ENCODE data around the gene CPED1. TPM values are rescaled to one million over a fixed set of nuclear protein-coding genes. Genes with fewer than 3 reads are reported as not detected.
A peak's percentile ranks its signal among the peaks of the same experiment; 100 is the strongest.

Gene CPED1
- total and polyA plus RNA-seq, 4 experiments from 2014 or later, result 0.32 TPM; not detected in 3

DNA sequence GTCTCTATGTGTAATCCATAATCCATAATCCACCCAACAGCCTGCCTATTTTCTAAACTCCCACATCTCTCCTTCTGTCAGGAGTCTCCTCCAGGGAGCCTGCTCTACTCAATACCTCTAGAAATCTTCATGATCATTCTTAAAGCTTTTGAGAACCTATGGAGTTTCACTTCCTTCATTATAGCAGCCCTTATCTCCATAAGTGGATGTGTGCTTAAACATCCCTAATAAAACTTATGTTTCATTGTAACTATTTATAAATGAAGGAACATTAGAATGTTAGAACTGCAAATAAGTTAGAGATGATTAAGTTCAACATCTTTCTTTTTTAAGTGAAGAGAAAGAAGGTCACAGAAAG, 8.5 kb downstream of the CPED1 start:
- DNase-seq, result no peak
- ChIA-PET CTCF (ENCODE audit: partially characterized antibody) (interaction anchor here (1.1 to 3.1 kb wide), 2 partner anchors 10 to 84 kb away, joined by 5 to 20 read pairs; partner anchors contain the start of gene CPED1), POLR2A (ENCODE audit: partially characterized antibody) (no interaction called here)
- H3K4me1 ChIP-seq (ENCODE audit: insufficient read depth, low read length), result peaks cover 14% of the 10 kb centered on the region
- H3K9me3 ChIP-seq (ENCODE audit: control insufficient read depth in 1 of 2, low read length in 2 of 2), result no peaks in the 10 kb centered on the region
- H3K27me3 ChIP-seq (ENCODE audit: insufficient read depth, low read length), result no peaks in the 10 kb centered on the region
- no peak overlapping the region for H3K27ac ChIP-seq (ENCODE audit: low read depth, low read length)
- peak overlapping the region in 1 of 7 donors; percentile 24 for H3K27ac Mint-ChIP-seq
- no peaks in the 10 kb centered on the region for H3K36me3 Mint-ChIP-seq
- peaks cover 3 to 5% of the 10 kb centered on the region in 2 donors for H3K27me3 Mint-ChIP-seq
- peak overlapping the region in 2 of 8 donors; percentile 4 to 21 for H3K4me3 Mint-ChIP-seq
- no peaks in the 10 kb centered on the region for H3K36me3 ChIP-seq (ENCODE audit: insufficient read depth, low read length)
- peaks cover 13 to 21% (median 18%) of the 10 kb centered on the region in 4 donors for H3K4me1 Mint-ChIP-seq
- no peak overlapping the region for H3K4me3 ChIP-seq (ENCODE audit: low read length in 2 of 2)
- no peaks in the 10 kb centered on the region for H3K9me3 Mint-ChIP-seq
- intact Hi-C loops (cut with micrococcal nuclease), result no loop called here

DNA sequence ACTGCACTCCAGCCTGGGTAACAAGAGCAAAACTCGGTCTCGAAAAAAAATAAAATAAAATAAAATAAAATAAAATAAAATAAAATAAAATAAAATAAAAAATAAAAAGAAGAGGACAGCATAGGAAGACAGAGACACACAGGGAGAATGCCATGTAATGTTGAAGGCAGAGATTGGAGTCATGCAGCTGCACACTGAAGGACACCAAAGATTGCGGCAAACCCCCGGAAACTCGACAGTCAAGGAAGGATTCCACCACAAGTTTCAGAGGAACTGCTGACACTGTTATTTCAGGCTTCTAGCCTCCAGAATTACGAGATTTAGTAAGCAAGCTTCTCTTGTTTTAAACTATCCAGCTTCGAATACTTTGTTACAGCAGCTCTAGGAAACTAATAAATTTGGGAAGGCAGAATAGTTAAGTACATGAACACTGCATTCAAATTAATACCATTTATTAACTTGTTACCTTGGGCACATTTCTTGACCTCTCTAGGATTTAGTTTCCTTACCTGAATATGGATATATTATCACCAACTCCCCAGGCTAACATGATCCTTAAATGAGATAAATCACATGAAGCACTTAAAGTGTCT, 9.5 kb downstream of the CPED1 start:
- ChIA-PET POLR2A (ENCODE audit: partially characterized antibody) (no interaction called here), CTCF (ENCODE audit: partially characterized antibody) (interaction anchor here (1.6 to 5.5 kb wide), 3 partner anchors 11 to 17 kb away, joined by 3 to 42 read pairs (median 20); partner anchors contain the start of gene CPED1)
- Mint-ChIP-seq H3K4me1 (peaks cover 13 to 21% (median 18%) of the 10 kb centered on the region in 4 donors), H3K27me3 (peaks cover 5% of the 10 kb centered on the region in 2 donors), H3K9me3 (no peaks in the 10 kb centered on the region), H3K4me3 (no peak overlapping the region), H3K36me3 (no peaks in the 10 kb centered on the region), H3K27ac (no peak overlapping the region)
- intact Hi-C loops (cut with micrococcal nuclease), result no loop called here
- peaks cover 14% of the 10 kb centered on the region for H3K4me1 ChIP-seq (ENCODE audit: insufficient read depth, low read length)
- H3K27me3 ChIP-seq (ENCODE audit: insufficient read depth, low read length), result no peaks in the 10 kb centered on the region
- H3K9me3 ChIP-seq (ENCODE audit: control insufficient read depth in 1 of 2, low read length in 2 of 2), result no peaks in the 10 kb centered on the region
- H3K27ac ChIP-seq (ENCODE audit: low read depth, low read length), result no peak overlapping the region
- no peak for DNase-seq
- no peak overlapping the region for H3K4me3 ChIP-seq (ENCODE audit: low read length in 2 of 2)
- no peaks in the 10 kb centered on the region for H3K36me3 ChIP-seq (ENCODE audit: insufficient read depth, low read length)

GRCh38 chr7:120998520-120998919, 10.0 kb downstream of the CPED1 start:
- no peak overlapping the region for H3K4me3 ChIP-seq (ENCODE audit: low read length in 2 of 2)
- CTCF ChIA-PET (ENCODE audit: partially characterized antibody), result interaction anchor here (1.6 to 5.5 kb wide), 2 partner anchors 11 to 17 kb away, joined by 3 to 42 read pairs; partner anchors contain the start of gene CPED1
- Mint-ChIP-seq H3K4me1 (peaks cover 13 to 21% (median 18%) of the 10 kb centered on the region in 4 donors), H3K27ac (no peak overlapping the region), H3K27me3 (peaks cover 7 to 8% of the 10 kb centered on the region in 2 donors), H3K9me3 (no peaks in the 10 kb centered on the region), H3K36me3 (no peaks in the 10 kb centered on the region), H3K4me3 (no peak overlapping the region)
- H3K4me1 ChIP-seq (ENCODE audit: insufficient read depth, low read length), result peaks cover 14% of the 10 kb centered on the region
- H3K27ac ChIP-seq (ENCODE audit: low read depth, low read length), result no peak overlapping the region
- intact Hi-C loops (cut with micrococcal nuclease), result no loop called here
- H3K27me3 ChIP-seq (ENCODE audit: insufficient read depth, low read length), result no peaks in the 10 kb centered on the region
- H3K9me3 ChIP-seq (ENCODE audit: control insufficient read depth in 1 of 2, low read length in 2 of 2), result no peaks in the 10 kb centered on the region
- no peak for DNase-seq
- POLR2A ChIA-PET (ENCODE audit: partially characterized antibody), result no interaction called here
- no peaks in the 10 kb centered on the region for H3K36me3 ChIP-seq (ENCODE audit: insufficient read depth, low read length)

- H3K27ac Mint-ChIP-seq, result no peak overlapping the region
- peaks cover 14% of the 10 kb centered on the region for H3K4me1 ChIP-seq (ENCODE audit: insufficient read depth, low read length)
- ChIA-PET POLR2A (ENCODE audit: partially characterized antibody) (no interaction called here), CTCF (ENCODE audit: partially characterized antibody) (interaction anchor here (1.6 to 5.5 kb wide), 2 partner anchors 12 to 16 kb away, joined by 3 to 42 read pairs; partner anchors contain the start of gene CPED1)
- no peak overlapping the region for H3K27ac ChIP-seq (ENCODE audit: low read depth, low read length)
- no peaks in the 10 kb centered on the region for H3K9me3 ChIP-seq (ENCODE audit: control insufficient read depth in 1 of 2, low read length in 2 of 2)
- no peak overlapping the region for H3K4me3 Mint-ChIP-seq
- H3K36me3 ChIP-seq (ENCODE audit: insufficient read depth, low read length), result no peaks in the 10 kb centered on the region
- no peaks in the 10 kb centered on the region for H3K36me3 Mint-ChIP-seq
- peaks cover 13 to 21% (median 18%) of the 10 kb centered on the region in 4 donors for H3K4me1 Mint-ChIP-seq
- peaks cover 9% of the 10 kb centered on the region in 2 donors for H3K27me3 Mint-ChIP-seq
- no peaks in the 10 kb centered on the region for H3K27me3 ChIP-seq (ENCODE audit: insufficient read depth, low read length)
- intact Hi-C loops (cut with micrococcal nuclease), result no loop called here
- no peak for DNase-seq
- H3K9me3 Mint-ChIP-seq, result no peaks in the 10 kb centered on the region
- H3K4me3 ChIP-seq (ENCODE audit: low read length in 2 of 2), result no peak overlapping the region
Observed at GRCh38 chr7:120998996-120999565, 10.6 kb downstream of the CPED1 start.

DNA sequence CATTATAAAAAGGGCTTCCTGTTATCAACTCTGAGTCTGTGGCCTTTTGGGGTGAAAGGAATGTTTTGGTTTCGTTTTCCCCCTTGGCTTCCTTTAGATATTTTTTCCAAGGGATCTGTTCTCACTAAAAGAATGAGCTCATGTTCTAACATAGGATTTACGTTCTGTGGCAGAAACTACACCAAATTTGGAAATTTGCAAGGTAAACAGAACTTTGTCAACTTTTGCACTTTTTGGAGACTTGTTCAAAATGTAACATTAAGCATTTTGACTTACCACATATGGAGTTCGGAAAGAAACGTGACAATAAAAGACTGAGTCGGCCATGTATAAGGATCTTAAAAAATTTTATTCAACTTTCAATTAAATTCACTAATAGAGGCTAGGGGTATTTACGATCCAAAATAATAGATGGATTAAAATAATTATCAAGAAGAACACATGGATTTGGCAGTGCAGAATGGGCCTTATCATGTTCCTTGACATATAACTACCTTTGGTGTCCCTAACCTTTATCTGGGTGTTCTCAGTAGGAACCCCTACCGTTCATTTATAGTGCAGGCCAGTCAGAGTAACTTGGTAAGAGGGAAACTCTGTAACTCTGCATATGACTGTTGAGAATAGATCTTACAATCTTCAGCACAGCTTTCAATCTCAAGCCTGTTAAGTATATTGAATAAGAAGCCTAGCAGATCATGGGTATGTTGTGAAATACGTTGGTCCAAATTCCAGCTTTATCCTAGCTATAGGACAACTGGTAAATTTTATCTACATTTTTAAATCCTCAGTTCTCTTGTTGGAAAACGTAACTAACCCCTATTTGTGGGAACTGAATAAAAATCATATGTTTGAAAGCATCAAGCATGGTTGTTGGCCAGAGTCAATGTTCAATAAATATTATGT, 11.8 kb downstream of the CPED1 start:
- Histone ChIP-seq H3K36me3 (ENCODE audit: insufficient read depth, low read length) (no peaks in the 10 kb centered on the region), H3K27ac (ENCODE audit: low read depth, low read length) (no peak overlapping the region), H3K9me3 (ENCODE audit: control insufficient read depth in 1 of 2, low read length in 2 of 2) (no peaks in the 10 kb centered on the region), H3K27me3 (ENCODE audit: insufficient read depth, low read length) (no peaks in the 10 kb centered on the region), H3K4me3 (ENCODE audit: low read length in 2 of 2) (no peak overlapping the region), H3K4me1 (ENCODE audit: insufficient read depth, low read length) (peaks cover 14% of the 10 kb centered on the region)
- Mint-ChIP-seq H3K4me3 (peak overlapping the region in 1 of 8 donors; percentile 3), H3K36me3 (no peaks in the 10 kb centered on the region), H3K4me1 (peaks cover 13 to 21% (median 16%) of the 10 kb centered on the region in 4 donors), H3K27me3 (peaks cover 11% of the 10 kb centered on the region in 2 donors), H3K27ac (no peak overlapping the region), H3K9me3 (peaks cover 0 to 2% (median 0%) of the 10 kb centered on the region in 8 donors)
- intact Hi-C loops (cut with micrococcal nuclease), result no loop called here
- DNase-seq, result no peak
- ChIA-PET CTCF (ENCODE audit: partially characterized antibody) (interaction anchor here (1.5 to 5.5 kb wide), 2 partner anchors 13 to 108 kb away, joined by 3 to 42 read pairs; partner anchors contain the start of gene CPED1), POLR2A (ENCODE audit: partially characterized antibody) (no interaction called here)

GRCh38 chr7:121001234-121001906, 12.9 kb downstream of the CPED1 start:
- Histone ChIP-seq H3K4me1 (ENCODE audit: insufficient read depth, low read length) (peaks cover 7% of the 10 kb centered on the region), H3K4me3 (ENCODE audit: low read length in 2 of 2) (no peak overlapping the region), H3K36me3 (ENCODE audit: insufficient read depth, low read length) (no peaks in the 10 kb centered on the region), H3K9me3 (ENCODE audit: control insufficient read depth in 1 of 2, low read length in 2 of 2) (no peaks in the 10 kb centered on the region), H3K27ac (ENCODE audit: low read depth, low read length) (no peak overlapping the region), H3K27me3 (ENCODE audit: insufficient read depth, low read length) (no peaks in the 10 kb centered on the region)
- peaks cover 15 to 18% of the 10 kb centered on the region in 2 donors for H3K27me3 Mint-ChIP-seq
- peaks cover 8 to 11% (median 10%) of the 10 kb centered on the region in 4 donors for H3K4me1 Mint-ChIP-seq
- H3K9me3 Mint-ChIP-seq, result peaks cover 0 to 2% (median 0%) of the 10 kb centered on the region in 8 donors
- H3K4me3 Mint-ChIP-seq, result no peak overlapping the region
- intact Hi-C loops (cut with micrococcal nuclease), result no loop called here
- H3K27ac Mint-ChIP-seq, result no peak overlapping the region
- H3K36me3 Mint-ChIP-seq, result no peaks in the 10 kb centered on the region
- ChIA-PET CTCF (ENCODE audit: partially characterized antibody) (interaction anchor here (1.5 to 5.5 kb wide), 2 partner anchors 14 to 107 kb away, joined by 3 to 42 read pairs; partner anchors contain the start of gene CPED1), POLR2A (ENCODE audit: partially characterized antibody) (no interaction called here)
- no peak for DNase-seq
